Sciatic nerve (tissue), 2 donors: ENCODE data around the gene RSPO1. TPM values are rescaled to one million over a fixed set of nuclear protein-coding genes. Genes with fewer than 3 reads are reported as not detected.

Experiments used
- ATAC-seq: fragments of 200-7000 bp; cut with Tn5 transposase; one replicate; pipeline ENCODE4 v1.9.1; 2020; ENCODE audit warnings: mild to moderate bottlenecking, moderate library complexity
- DNase-seq: peaks from one replicate; pipeline ENCODE4 v3.0.0-alpha.2; 2020; ENCODE audit warnings: low spot score
- intact Hi-C: fragments of 100-400 bp; cut with DNase I; formaldehyde crosslinking; loops from one replicate; pipeline ENCODE4 v1.14.2; 2022
- total RNA-seq: library from RNA; stranded (reverse); fragmentation: NEBNext Ultra II Directional; extraction: Animal tissue kit (Norgen Biotek cat#: 25700); gene quantifications from one replicate; pipeline ENCODE4 v1.2.1, GENCODE V29; 2021
- donor health status: DM: no; HTN: no; CAD: no.
- donor health status: DM: no; HTN: no; CAD: no.

RSPO1 gene
- total RNA-seq, 1 donor from 2014 or later: 0.13 TPM

DNA sequence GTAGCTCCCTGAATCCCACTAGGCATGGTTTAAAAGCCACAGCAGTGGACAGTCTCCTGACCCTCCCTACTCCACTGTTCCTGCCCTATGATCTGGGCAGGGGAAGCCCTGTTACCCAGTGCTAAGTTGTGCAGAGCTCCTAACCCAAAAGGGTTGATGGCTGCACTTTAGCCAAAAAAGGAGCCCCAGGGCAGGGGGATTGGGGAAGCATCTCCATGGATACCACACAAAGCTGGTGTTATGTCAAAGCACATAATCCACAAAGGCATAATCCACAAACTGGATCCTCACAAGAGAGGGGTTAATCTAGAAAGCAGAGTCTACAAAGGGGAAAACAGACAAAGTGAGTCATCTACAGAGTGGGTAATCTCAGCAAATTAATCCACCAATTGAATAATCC, 5.7 kb downstream of the RSPO1 start:
- DNase-seq (no peak), ATAC-seq (no peak)
- intact Hi-C loops: no loop called here

DNA sequence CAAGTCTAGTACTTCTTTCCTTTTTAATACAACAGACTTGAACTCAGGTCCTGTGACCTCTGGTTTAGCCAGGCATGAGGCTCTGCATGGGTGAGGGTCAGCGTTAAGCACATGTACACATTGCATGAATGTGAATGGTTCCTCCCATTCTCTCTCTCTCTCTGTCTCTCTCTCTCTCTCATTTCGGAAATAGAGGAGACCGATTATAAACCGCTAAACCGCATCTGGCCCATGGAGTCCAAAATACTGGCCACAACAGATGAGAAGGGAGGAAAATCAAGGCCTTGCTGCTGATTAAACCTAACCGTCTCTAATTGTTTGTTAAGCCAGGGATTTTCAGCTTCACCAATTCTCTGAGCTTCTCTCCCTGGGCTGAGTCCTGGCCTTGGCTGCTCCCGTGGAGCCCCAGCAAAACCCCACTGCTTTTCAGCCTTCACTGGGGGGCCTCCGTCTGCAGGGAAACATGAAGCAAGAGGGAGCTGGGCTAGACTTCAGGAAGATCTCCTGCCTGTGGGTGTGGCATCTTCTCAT, 6.6 kb downstream of the RSPO1 start:
- intact Hi-C loops: no loop called here
- ATAC-seq: no peak
- DNase-seq: no peak

DNA sequence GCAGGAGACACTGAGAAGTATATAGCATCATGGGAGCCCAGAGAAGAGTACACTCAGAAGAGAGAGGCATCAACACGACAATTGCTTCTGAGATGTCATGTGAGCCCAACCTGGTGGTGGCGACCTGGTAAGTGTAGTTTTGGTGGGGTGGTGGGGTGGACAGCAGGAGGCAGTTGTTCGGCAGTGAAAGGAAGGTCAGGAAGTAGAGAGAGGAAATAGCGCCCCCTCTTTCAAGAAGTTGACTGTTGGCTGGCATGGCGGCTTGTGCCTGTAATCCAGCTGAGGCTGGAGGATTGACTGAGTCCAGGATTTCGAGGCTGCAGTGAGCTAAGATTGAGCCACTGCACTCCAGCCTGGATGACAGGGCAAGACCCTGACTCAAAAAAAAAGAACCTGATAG, 12.6 kb downstream of the RSPO1 start:
- DNase-seq (no peak), ATAC-seq (no peak)
- intact Hi-C loops: no loop called here

DNA sequence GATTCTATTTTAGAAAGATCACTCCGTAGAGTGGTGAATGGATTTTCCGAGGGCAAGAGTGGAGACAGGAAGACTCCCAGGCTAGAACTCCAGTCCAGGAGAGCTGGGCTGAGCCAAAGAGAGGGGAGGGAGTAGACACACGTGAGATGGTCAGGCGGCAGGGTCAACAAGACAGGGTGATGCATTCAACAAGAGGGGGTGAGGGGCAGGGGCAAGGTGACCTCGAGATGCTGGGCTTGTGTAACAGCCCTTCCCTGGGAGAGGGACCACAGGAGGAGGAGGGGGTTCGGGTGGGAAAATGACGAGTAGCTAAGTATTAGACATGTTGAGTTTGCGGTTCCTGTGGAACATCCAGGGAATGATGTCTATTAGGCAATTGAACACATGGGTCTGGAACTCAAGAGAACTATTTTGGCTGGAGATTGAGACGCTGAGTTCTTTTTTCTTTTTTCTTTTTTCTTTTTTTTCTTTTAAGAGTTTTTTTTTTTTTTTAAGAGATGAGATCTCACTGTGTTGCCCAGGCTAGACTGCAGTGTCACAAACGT, 13.3 kb downstream of the RSPO1 start:
- intact Hi-C loops: no loop called here
- ATAC-seq (no peak), DNase-seq (no peak)

DNA sequence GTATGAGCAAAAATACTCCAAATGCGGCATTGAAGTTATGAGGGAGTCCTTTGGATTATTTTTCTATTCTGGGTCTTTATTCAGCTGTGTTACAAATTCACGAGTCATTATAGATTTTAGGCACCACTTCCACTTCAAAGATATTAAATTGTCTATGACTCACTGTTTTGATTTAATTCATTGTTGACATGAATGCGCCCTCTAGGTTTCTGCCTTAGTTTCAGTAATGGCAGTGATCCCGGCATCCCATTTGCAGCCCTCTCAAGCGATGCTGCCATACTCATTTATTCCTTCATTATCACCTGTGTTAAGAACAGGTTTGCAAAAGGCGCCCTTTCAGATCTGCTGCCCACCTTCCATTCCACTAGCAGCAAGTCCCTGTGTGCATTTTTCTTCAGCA, 14.0 kb downstream of the RSPO1 start:
- intact Hi-C loops: no loop called here
- no peak for DNase-seq
- no peak for ATAC-seq

DNA sequence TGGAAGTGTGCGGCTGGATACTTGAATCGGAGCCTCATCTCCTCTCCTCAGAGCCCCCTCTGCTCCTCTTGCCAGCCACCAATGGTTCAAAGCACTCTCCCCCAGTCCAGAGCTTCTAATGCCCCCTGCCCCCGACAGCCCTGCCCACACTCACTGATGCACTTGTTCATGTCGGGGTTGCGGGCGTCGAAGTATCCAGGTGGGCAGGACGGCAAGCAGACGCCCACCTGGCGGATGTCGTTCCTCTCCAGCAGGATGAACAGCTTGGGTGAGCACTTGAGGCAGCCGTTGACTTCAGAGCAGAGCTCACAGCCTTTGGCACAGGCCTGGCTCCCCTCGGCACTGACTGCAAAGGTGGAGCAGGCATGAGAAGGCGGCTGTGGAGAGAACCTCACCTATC, 18.4 kb downstream of the RSPO1 start:
- intact Hi-C loops: no loop called here
- no peak for DNase-seq
- ATAC-seq: no peak

DNA sequence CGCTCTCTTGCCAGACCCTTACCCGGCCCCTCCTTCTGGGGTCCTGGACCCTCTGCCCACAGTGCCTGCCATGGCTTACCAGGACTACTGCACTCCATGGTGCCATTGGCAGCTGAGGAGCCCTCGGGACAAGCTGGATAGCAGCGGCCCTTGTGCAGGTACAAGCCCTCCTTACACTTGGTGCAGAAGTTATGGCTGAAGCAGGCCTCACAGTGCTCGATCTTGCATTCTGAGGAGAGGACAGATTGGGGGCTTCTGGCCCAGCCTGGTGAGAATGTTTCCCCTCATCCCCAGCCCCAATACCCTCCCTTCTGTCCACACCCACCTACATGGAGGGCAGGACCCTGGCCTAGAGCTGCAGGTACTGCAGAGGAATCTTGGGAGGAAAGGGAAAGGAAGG, 20.6 kb downstream of the RSPO1 start:
- DNase-seq: no peak
- intact Hi-C loops: no loop called here
- ATAC-seq: no peak

DNA sequence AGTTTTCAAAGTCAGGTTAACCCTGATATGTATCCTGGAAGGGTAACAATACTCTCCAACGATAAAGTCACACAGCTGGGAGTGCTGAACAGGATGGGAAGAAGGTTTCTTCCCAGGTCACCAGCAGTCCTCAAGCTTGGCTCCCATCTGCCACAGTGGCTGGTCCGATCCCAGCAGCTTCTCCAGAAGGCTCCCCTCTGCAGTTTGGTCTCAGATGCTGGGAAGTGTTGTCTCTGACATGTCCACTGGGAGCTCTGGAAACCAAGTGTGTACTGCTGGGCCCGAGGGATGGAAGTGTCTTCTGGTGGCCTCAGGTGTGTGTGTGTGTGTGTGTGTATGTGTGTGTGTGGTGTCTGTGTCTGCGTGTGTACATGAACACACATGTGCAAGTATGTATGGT, 22.5 kb downstream of the RSPO1 start:
- intact Hi-C loops: no loop called here
- no peak for DNase-seq
- no peak for ATAC-seq

DNA sequence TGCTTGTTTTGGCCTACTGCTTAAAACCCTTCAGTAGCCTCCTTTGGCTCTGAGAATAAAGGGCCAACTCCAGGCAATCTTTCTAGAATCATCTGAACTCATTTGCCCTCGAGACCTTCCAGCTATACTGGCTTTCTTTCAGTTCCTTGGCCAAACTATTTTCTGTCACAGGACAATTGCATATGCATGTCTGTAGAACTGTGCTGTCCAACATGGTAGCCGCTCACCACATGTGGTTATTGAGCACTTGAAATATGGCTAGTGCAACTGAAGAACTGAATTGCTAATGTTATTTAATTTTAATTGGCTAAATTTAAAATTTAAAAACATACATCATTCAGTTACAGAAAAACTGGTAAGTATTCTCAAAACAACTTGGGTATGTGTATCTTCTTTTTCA, 24.7 kb downstream of the RSPO1 start:
- DNase-seq (no peak), ATAC-seq (no peak)
- intact Hi-C loops: no loop called here

DNA sequence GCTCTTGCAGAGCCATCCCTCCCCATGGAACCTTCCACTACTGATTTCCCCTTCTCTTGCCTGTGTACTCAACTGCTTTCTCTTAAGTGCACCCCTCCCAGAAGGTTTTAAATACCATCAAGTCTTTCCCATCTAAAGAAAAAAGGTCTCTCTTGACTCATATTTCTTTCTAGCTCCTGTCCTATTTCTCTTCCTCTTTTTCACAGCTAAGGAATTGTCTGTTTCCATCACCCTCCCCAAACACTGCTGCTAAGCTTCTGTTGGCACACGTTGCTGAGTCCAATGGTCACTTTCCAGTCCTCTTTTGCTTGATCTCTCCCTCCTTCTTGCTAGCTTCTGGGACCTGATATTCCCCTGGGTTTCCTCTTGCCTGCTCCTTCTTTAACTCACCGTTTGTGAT, 25.7 kb downstream of the RSPO1 start:
- no peak for DNase-seq
- intact Hi-C loops: no loop called here
- ATAC-seq: no peak

DNA sequence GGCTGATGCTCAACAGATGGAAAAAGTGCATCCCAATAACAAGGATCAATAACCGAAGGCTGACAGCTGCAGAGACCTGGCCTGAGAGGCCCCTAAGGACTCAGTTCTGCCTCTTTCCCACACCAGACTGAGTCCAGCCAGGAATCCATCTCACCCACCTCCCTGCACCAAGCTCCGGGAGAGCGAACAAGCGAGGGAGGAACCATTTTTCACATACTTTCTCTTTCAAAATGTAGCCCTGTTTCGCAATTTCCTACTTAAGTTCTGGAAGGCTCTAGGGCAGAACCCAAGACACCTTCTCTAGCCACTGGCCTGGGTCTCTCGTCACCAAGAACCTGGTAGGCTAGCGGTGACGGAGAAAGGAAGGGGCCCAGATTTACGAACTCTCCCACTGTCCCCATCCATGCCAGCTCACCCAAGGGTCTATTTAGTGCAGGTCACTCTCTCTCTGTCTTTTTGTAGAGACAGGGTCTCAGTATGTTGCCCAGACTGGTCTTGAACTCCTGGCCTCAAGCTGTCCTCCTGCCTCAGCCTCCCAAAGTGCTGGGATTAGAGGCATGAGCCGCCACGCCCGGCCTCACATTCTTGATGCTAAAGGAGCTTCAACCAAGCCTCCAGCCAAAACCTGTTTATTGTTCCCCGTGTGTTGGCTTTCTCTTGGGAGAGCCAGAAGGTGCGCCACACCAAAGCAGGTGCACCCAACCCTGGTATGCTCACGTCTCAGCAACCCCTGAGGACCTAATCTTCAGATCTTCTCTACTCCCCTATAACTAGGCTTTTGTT, 28.0 kb downstream of the RSPO1 start:
- no peak for ATAC-seq

DNA sequence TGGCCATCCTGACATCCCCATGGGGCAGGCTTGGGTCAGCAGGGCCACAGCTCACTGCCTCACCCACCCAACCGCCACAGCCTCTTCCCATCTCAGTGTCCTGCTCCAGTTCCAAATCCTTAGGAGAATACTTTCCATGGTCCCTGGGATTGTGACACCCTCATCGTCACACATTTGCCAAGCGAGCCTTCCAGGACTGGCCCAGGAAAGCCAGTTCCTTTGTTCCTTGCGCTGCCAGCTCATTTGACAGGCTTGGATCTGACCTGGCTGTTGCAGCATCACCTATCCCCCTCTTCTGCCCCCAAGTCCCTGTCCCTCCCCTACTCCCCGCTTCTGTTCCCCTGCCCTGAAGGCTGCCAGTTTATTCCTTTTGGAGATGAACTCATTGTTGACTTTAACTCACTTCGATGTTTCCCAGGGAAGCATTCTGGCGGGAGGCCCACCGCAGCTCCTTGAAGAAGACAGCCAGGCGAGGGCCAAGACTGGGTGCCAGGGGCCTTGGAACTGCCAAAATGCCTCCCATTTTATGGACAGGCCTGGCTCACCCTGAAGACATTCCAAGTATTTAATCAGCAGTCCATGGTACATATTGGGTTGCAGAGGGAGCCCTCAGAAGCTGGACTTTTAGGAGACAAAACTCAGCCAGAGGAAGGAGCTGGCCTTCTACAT, 28.8 kb downstream of the RSPO1 start:
- ATAC-seq: no peak
- intact Hi-C loops: no loop called here

More for the DNA sequence above, 28.0 kb downstream of the RSPO1 start:
- intact Hi-C loops: no loop called here
- no peak for DNase-seq

DNA sequence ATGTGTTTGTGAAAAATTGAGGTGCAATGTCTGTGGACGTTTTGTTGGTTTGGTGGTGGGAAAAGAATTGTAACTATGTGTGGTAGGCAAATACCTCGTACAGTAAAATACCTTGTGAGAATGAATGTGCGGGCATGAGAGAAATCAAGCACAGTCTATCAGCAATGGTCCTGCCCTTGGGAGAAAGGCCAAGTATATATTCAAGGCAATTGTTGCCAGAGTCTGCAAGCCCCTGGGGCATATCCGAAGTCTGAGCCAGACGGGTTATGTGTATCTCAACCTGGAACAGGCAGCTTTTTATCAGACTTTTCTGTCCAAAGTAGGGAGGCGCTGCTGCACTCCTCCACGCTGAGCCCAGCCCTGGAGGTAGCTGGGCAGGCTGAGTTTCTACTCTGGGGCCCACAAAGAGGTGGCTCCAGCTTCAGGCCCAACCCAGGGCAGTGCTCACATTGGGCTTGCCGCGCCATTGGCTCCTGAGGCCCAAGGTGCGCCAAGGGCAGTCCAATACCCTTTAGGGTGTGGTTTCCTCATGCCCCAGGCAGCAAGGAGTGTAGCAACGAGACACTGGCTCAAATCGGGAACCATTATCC, 29.5 kb downstream of the RSPO1 start:
- no peak for ATAC-seq
- intact Hi-C loops: no loop called here

More for the DNA sequence above, 28.8 kb downstream of the RSPO1 start:
- DNase-seq: no peak

DNA sequence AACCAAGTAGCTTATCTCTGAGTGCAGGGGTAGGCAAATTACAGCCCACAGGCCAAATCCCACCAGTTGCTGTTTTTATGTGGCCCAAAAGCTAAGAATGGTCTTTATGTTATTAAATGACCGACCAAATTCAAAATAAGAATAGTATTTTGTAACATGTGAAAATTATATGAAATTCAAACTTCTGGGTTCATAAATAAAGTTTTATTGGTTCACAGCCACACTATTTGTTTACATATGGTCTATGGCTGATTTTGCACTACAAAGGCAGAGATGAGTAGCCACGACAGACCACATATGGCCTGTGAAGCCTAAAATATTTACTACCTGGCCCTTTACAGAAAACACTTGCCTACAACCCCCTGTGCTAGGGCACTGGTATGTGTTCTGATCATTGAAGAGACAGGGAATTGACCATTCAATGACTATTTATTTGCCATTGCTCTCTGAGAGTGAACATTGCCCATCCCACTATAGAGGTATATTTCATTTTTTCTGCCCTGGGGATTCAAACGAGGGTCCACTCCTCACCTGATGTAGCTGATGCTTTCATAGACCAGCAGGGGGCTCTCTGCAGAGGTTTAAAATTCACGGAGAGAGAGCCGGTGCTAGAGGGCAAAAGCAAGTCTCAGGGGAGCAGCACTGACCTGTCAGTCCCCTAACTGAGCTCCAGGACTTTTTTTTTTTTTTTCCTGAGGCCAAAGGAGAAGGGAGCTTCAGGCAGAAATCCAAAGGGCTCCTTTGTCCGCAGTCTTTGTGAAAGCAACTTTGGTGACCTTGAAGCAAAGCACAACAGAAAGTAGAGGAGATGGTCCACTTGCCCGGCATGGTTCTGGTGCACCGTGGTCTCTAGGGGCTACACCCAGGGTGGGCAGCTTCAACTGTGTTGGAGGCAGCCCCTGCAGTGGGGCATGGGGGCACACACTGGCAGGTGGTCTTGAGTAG, 31.7 kb downstream of the RSPO1 start:
- ATAC-seq: no peak
- intact Hi-C loops: no loop called here
- no peak for DNase-seq

More for the DNA sequence above, 29.5 kb downstream of the RSPO1 start:
- no peak for DNase-seq

DNA sequence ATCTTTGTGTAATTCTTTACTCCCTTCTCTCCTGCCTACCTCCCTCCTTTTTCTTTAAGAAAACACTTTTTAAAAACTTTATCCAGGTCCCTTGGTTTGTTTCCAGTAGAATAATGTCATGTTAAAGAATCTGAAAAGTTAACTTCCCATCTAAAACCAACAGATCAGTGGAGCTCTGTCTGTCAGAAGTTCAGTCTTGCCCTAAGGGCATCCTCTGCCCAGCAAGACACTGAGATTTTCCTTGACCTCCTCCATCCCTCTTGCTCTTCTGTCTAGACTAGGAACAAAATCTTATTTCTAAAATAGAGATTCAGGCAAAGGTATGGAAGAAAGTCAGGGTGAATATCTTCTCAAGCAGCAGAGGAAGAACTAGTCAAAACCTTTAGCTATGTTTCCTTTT, 33.3 kb downstream of the RSPO1 start:
- DNase-seq (no peak), ATAC-seq (no peak)
- intact Hi-C loops: no loop called here

DNA sequence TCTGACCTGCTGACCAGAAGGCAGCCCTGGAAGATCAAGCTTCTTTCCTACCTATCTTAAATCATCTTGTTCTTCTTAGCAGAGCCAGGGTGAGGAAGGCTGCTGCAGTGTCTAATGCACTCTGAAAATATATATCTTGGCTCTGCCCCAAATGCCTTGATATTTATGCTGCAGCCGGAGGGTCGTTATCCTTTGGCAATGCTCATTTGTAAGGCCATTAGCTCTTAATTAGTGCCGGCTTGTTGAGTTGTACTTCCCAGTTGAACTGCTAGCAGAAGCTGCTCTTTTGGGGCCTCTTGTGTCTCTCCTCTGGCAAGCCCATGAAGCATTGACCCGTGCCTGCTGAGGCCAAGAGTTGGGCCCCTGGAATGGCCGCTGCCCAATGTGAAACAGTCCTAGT, 34.8 kb downstream of the RSPO1 start:
- no peak for ATAC-seq
- intact Hi-C loops: no loop called here
- no peak for DNase-seq

DNA sequence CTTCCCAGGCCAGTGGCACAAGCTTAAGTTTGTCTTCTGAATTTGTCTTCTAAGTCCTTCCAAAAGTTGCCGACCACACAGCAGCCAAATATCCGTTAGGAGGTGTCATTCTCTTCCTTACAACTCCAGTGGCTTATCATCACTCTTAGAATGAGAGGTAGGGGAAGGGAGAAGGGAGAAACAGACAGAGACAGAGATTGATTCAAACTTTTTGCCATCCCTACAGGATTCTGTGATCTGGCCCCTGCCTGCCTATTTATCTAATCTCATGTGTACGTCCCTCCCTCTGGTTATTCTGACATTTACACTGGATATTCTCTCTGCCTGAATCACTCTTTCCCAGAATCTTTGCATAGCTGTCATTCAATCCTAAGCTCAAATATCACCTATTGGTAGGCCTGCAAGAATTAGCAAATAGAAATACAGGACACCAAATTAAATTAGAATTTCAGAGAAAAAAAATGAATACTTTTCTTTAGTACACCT, 38.5 kb downstream of the RSPO1 start:
- ATAC-seq (no peak), DNase-seq (no peak)
- intact Hi-C loops: no loop called here

DNA sequence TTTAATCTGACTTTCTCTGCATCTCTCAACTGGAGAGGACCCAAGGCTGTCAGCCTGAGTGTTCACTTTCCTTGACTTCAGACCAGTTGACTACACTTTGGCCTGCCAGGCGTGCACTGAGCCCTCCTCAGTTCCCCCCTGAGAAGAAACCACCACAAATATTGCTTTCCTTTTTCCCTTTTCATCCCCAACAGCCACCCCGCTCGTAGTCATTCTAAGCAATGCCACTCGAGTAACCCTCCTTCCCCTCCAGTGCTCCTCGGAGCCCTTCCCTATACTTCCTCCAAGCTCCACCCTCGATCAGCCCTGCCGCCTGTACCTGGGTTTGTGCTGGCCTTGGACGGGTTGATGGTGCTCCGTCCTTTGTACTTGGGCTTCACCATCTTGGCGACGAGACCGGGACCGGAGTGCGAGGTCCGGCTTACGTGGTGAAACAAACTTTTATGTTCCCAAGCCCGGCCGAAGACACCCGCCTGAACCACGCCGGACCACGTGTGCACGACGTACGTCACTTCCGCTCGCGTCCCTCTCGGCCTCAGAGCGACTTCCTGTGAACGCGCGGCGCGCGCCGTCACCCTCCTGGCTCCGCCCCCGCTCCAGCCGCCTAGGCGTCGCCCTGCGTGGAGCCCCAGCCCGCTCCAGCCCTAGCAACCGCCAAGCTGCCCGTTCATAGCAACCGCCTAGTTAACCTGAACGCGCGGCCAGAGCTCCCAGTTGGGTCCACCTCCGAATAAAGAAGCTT, 39.1 kb downstream of the RSPO1 start, which contains the start of gene GNL2:
TSS of gene GNL2 (minus strand) at position 498 of the 742 bp plus-strand sequence. CDS start at position 383, 115 bp downstream.
- DNase-seq: peak; percentile 98
- intact Hi-C loops: no loop called here
- peak; percentile 100 for ATAC-seq
